ENCODE data around the gene AMIGO1.

AMIGO1 gene

DNA sequence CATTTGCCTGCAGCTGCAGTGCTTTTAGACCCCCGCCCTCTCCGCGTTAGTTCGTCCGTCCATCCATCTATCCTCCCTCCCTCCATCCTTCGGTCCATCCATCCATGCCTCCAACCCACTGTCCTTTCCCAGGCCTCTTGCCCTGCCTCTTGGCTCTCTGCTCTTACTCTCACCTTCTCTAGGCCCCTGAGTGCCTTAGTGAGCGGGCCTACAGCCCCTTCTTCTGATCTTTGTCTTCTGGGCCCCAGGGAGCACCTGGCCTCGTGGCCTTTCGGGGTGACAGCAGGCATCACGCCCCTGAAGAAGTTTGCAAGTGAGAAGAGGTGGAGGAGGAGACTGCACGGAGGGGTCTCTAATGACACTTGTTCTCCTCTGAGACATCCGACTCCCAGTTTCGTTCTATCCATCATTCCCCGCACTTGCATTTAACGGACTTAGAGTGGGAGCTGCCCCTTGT is 25.0 kb downstream of the AMIGO1 start:
- TF ChIP-seq, protein P1, sequence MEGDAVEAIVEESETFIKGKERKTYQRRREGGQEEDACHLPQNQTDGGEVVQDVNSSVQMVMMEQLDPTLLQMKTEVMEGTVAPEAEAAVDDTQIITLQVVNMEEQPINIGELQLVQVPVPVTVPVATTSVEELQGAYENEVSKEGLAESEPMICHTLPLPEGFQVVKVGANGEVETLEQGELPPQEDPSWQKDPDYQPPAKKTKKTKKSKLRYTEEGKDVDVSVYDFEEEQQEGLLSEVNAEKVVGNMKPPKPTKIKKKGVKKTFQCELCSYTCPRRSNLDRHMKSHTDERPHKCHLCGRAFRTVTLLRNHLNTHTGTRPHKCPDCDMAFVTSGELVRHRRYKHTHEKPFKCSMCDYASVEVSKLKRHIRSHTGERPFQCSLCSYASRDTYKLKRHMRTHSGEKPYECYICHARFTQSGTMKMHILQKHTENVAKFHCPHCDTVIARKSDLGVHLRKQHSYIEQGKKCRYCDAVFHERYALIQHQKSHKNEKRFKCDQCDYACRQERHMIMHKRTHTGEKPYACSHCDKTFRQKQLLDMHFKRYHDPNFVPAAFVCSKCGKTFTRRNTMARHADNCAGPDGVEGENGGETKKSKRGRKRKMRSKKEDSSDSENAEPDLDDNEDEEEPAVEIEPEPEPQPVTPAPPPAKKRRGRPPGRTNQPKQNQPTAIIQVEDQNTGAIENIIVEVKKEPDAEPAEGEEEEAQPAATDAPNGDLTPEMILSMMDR (IDR thresholded peaks at IDR 0.05; ENCODE audit: low read length, missing control alignments): no peak
- no peak for DNase-seq (ENCODE audit: low read depth)
- peak overlapping the region; percentile 84 for H3K4me3 ChIP-seq (replicated peaks; ENCODE audit: low read depth, low read length)

DNA sequence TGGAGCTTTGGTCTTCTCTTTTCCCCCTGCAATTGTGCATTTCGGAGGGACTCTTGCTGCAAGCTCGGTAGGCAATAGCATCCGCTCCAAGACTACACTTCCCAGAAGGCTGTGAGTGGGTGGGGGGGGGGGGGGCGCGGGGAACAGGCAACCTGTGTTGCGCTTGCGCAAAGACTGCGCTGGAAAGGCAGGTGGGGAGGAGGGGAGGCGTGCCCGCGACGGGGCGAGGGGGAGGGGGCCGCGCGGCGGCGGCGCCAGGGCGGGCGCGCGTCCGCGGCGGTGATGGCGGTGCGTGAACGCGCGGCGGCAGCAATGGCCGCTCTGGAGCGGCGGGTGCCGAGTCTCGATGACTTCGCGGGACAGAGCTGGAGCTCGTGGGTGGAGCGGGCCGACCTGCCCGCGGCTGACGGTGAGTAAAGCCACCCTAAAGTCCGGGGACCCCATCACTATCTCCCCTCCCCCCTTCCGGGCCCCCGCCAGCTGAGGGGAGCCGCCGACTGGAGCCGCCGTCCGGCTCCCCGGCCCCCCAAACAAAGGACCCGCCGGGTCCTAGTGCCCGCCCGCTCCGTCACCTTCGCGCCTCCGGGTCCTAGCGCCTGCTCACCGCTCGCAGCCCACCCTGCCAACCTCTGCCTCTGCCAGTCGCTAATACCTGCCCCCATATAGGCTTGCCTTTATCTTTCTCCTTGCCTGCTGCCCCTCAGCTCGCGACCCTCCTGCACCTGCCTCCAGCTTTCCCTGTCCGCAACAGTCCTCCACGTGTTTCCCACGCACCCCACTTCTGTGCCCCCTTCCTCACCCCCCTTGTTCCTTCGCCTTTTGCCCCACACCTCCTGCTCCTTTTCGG is 25.6 kb downstream of the AMIGO1 start, which contains the start of gene ATXN7L2:
TSS of gene ATXN7L2 (plus strand) at position 234 of the 847 bp plus-strand sequence. CDS start at position 283, 49 bp downstream.
- peak; percentile 92 for DNase-seq (ENCODE audit: low read depth)
- peak within 1 kb of the TSS; percentile 84 for H3K4me3 ChIP-seq (replicated peaks; ENCODE audit: low read depth, low read length)
- TF ChIP-seq, protein P1 (IDR thresholded peaks at IDR 0.05; ENCODE audit: low read length, missing control alignments): no peak

DNA sequence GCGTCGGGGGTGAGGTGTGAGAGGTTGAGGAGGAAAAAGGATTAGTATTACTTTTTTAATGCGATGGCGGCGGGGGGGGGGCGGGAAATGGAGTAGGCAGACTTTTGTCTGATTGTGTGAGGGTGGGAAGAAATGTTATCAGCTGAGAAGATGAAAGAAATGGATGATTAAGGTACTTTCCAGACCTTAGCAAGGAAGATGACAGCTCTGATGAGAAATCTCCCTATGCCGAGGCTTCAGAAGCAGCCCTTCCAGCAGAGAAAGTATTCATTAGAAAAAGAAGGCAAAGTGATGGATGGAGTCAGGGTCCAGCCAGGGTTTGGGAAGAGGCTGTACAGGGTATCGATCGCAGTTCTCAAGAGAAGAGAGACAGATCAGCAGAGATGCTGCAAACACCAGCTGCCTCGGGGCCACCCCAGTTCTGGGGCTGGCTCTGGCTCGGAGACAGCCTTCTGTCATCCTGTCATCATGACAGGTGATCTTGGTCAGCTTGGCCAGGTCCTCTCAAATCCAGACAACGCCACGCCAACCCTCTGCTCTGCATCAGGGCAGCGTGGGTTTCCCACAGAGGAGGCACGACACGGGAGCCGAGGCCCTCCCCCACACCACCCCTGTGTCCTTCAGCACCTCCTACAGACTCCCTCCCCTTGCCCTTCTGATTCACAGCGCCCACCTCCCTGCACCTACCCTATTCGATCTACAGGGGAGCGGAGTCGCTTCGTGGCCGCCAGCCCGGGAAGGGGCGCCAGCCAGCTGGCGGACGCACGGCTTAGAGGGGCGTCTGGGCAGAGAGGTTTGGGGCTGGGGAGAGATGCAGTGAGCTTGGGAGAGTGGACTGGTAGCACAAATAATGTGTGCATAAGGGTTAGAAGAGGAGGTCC is 26.5 kb downstream of the AMIGO1 start:
- H3K4me3 ChIP-seq (replicated peaks; ENCODE audit: low read depth, low read length): peak overlapping the region; percentile 50
- TF ChIP-seq, protein P1 (IDR thresholded peaks at IDR 0.05; ENCODE audit: low read length, missing control alignments): no peak
- DNase-seq (ENCODE audit: low read depth): no peak

DNA sequence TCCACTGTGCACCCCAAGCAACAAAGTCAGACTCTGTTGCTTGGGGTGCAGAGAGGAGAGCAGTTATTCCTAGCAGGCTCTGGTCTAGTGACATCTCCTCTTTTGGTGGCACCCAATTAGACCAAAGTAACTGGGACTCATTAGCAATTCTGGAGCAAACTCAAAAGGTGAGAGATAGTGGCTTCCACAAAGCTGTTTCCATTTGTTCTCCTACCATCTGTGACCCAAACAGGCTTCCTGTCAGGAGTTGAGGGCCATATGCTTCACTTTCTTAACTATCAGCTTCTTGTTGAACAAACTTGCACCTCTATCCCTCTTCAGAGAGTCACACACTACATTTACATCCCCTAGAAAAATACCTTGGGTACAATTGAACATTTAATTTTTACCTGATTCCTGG is 27.3 kb downstream of the AMIGO1 start:
- TF ChIP-seq, protein P1 (IDR thresholded peaks at IDR 0.05; ENCODE audit: low read length, missing control alignments): no peak
- no peak for DNase-seq (ENCODE audit: low read depth)
- no peak overlapping the region for H3K4me3 ChIP-seq (replicated peaks; ENCODE audit: low read depth, low read length)

DNA sequence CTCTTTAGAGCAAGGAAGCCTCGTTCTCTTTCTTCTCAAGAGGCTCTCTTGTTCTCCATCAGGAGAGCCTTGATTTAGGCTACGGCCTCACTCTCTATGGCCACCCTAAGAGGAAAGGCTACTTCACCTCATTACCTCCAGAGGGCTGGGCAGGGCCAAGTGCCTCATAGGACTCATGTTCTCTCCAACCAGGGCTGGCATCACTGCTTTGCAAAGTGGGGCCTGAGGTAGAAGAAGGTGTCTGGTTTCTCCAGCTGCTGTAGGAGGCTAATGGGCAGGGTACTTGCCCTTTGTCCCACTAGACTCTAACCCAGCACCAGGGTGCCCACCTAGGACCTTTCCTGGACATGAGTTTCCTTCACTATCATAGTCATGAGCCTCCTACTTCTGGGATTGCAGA is 27.9 kb downstream of the AMIGO1 start:
- TF ChIP-seq, protein P1 (IDR thresholded peaks at IDR 0.05; ENCODE audit: low read length, missing control alignments): no peak
- DNase-seq (ENCODE audit: low read depth): no peak
- no peak overlapping the region for H3K4me3 ChIP-seq (replicated peaks; ENCODE audit: low read depth, low read length)

DNA sequence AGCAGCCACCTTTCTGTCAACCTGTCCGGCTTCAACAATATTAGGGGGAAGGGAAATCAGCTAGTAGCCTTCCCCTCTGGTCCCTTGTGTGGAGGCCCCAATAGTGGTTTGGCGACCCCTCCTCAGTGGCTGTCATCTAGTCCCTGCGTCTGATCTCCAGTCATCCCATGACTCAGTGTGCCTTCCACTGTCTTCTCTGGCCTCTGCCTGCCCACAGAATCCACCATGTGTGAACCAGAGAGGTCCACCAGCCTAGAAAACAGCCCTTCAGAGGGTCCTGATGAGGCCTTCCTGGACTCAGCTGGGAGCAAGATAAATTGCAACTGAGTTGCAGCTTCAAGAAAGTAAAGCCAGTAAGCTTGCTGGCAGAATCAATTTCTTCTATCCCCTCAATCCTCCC is 29.6 kb downstream of the AMIGO1 start:
- TF ChIP-seq, protein P1 (IDR thresholded peaks at IDR 0.05; ENCODE audit: low read length, missing control alignments): no peak
- no peak for DNase-seq (ENCODE audit: low read depth)
- H3K4me3 ChIP-seq (replicated peaks; ENCODE audit: low read depth, low read length): no peak overlapping the region
